Measurements from ENCODE around the gene OR14A2. TPM values are rescaled to one million over a fixed set of nuclear protein-coding genes. Genes with fewer than 3 reads are reported as not detected.

OR14A2 gene
- total RNA-seq, 4 donors from 2014 or later: not detected

DNA sequence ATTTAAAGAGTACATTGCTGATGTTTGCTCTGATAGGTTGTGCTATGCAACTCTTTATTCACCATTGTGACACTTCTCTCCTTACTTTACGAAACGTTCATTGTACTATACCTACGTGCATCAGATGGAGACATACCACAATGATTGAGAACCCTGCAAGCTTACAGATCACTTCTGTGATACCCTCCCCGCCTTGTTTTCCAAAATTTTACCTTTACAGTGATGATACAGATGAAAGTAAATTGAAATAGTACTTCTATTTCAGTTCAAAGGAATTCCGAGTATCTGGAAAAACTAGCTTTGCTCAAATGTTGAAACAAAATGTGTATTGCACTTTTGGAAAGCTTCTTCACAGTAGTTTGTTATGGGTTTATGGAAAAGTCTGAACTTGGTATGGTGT, 6.2 kb downstream of the OR14A2 start:
- TF ChIP-seq, protein P1, sequence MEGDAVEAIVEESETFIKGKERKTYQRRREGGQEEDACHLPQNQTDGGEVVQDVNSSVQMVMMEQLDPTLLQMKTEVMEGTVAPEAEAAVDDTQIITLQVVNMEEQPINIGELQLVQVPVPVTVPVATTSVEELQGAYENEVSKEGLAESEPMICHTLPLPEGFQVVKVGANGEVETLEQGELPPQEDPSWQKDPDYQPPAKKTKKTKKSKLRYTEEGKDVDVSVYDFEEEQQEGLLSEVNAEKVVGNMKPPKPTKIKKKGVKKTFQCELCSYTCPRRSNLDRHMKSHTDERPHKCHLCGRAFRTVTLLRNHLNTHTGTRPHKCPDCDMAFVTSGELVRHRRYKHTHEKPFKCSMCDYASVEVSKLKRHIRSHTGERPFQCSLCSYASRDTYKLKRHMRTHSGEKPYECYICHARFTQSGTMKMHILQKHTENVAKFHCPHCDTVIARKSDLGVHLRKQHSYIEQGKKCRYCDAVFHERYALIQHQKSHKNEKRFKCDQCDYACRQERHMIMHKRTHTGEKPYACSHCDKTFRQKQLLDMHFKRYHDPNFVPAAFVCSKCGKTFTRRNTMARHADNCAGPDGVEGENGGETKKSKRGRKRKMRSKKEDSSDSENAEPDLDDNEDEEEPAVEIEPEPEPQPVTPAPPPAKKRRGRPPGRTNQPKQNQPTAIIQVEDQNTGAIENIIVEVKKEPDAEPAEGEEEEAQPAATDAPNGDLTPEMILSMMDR (IDR thresholded peaks at IDR 0.05; ENCODE audit: low read depth): no peak

DNA sequence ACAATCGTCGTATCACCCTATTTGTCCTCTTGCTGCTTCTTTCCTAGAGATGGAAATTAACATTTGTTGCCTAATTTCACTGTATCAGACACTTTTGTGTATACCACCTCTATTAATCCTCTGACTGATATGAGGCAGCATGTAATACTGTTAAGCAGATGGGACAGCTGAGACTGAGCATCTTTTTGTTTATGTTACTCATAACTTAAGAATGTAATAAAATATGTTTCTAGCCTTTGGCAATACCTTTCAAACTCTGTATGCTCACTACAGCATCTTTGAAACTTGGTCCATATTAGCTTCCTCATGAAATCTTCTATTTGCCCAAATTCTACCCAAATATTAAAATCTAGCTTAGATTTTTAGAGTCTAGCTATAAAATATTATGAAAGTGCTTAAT, 7.2 kb downstream of the OR14A2 start:
- TF ChIP-seq, protein P1 (IDR thresholded peaks at IDR 0.05; ENCODE audit: low read depth): no peak

DNA sequence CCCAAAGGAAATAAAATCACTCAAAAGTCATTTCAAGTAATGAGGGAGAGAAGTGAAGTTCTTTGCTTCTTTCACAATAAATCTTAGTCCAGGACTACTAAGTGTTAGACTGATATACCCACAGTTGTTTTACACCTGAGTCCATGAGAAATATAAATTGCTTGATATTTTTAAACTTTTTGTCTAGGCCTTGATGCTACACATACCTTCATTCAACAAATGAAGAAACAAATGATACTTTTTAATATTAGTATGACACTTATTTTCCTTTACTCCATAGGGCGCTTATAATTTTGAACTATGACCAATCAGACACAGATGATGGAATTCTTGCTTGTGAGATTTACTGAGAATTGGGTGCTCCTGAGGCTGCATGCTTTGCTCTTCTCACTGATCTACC, 9.6 kb downstream of the OR14A2 start, which contains the start of gene OR14K1:
Gene OR14K1, plus strand, starts transcription at position 301 of the 400 bp plus-strand sequence. Its CDS starts 0 bp downstream, at position 301.
- TF ChIP-seq, protein P1 (IDR thresholded peaks at IDR 0.05; ENCODE audit: low read depth): no peak

DNA sequence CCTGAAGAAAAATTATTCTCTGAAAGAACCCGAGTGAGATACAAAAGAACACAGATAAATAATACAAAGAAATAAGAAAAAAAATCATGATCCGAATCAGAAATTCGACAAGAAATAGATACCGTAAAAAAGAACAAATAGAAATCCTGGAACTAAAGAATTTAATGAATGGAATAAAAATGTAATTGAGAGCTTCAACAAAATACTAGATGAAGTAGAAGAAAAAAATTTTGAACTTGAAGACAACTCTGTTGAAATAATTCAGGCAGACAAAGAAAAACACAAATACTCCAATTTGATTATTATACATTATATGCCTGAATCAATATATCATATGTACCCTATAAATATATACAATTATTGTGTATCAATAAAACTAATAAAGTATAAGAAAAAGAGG, 26.7 kb downstream of the OR14A2 start:
- TF ChIP-seq, protein P1 (IDR thresholded peaks at IDR 0.05; ENCODE audit: low read depth): no peak

DNA sequence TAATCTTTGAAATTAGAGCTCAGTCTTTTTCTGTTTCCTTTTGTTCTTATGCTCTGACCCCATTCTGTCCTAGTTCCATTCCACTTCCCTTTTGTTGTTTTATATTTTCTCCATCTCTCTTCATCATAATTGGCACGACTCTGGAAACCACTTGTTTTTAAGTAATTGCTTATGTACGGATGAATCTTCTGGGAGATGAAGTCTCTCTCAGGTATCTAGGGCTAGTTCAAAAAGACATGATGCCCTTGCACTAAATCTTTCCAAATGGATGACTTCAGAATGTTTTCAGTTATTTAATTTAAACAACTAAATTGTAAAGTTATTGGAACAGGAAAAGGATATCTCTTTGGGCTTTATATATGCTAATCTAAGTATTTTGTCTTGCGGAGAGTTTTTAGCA, 31.4 kb downstream of the OR14A2 start, which contains the start of gene OR6F1:
Gene OR6F1, minus strand, starts transcription at position 101 of the 400 bp plus-strand sequence. CDS start 3,891 bp downstream, outside the sequence.
- TF ChIP-seq, protein P1 (IDR thresholded peaks at IDR 0.05; ENCODE audit: low read depth): no peak

DNA sequence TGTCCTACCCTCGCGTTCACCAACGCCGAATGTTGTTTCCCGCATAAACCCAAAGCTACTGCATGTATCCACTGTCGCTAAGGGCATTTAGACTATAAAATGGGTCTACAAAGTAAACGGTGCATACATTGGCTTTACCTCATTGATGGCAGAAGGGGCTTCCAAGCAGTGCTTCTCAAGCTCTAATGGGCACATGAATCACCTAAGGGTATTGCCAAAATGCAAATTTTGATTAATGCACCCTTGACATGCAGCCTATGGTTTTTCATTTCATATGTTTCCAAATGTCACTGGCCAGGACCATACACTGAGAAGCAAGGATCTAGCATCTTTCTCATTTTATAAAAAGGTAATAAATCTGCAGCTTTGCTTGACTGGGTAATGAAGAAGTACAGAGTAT, 34.2 kb downstream of the OR14A2 start:
- TF ChIP-seq, protein P1 (IDR thresholded peaks at IDR 0.05; ENCODE audit: low read depth): no peak

DNA sequence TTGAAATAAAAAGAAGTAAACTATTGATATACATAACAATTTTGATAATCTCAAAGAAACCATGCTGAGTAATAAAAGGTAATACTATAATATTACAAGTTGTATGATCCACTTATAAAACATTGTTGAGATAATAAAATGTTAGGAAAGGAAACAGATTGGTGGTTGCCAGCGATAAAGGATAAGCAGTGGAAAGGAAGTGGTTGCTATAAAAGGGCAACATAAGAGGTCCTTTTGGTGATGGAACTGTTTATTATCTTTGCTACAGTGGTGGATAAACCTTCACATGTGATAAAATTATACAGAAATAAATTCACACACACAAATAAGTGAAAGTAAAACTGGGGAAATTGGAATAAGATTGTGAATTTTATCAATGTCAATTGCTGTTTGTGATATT, 46.6 kb downstream of the OR14A2 start:
- TF ChIP-seq, protein P1 (IDR thresholded peaks at IDR 0.05; ENCODE audit: low read depth): no peak
